A673 (cell line): ENCODE results near the gene TMEM176A. TPM values are rescaled to one million over a fixed set of nuclear protein-coding genes. Genes with fewer than 3 reads are reported as not detected.

Experiments used
- BruUV-seq: library from RNA; stranded (reverse); fragments of 400-500 nt; replicated peaks from 2 replicates; lab custom pipeline; 2021; lab: Mats Ljungman, UMichigan
- CTCF ChIA-PET: fragments of 300-600 bp; sonication (Branson Sonifier 250); formaldehyde crosslinking; loops from one replicate; lab custom pipeline; 2022; ENCODE audit warnings: antibody characterized with exemption; lab: Charles Lee
- POLR2A ChIA-PET: fragments of 300-600 bp; sonication (Branson Sonifier 250); formaldehyde crosslinking; loops from one replicate; lab custom pipeline; 2022; ENCODE audit warnings: antibody characterized with exemption; ENCODE audit not compliant: low non-redundant PET; lab: Charles Lee
- DNase-seq: peaks from one replicate; pipeline ENCODE4 v3.0.0-alpha.2; 2015; ENCODE audit warnings: low spot score
- H3K27ac ChIP-seq: fragments of 200-600 bp; sonication (generic); 2 replicates; pipeline ENCODE4 v1.5.1; 2016; ENCODE audit warnings: mixed run types, low read depth, mild to moderate bottlenecking, mixed read lengths, antibody characterized with exemption, low read length; ENCODE audit not compliant: poor library complexity, severe bottlenecking
- H3K27me3 ChIP-seq: fragments of 200-600 bp; sonication (generic); replicated peaks from 2 replicates; pipeline ENCODE4 v1.6.1; 2017; ENCODE audit warnings: mixed run types, low read depth, mild to moderate bottlenecking, mixed read lengths, antibody characterized with exemption, low read length; ENCODE audit not compliant: insufficient read depth, poor library complexity
- H3K36me3 ChIP-seq: fragments of 200-600 bp; sonication (generic); 2 replicates; pipeline ENCODE4 v1.6.1; 2016; ENCODE audit warnings: mixed run types, mild to moderate bottlenecking, mixed read lengths, antibody characterized with exemption, low read length; ENCODE audit not compliant: insufficient read depth, poor library complexity, severe bottlenecking
- H3K4me1 ChIP-seq: fragments of 200-600 bp; sonication (generic); 2 replicates; pipeline ENCODE4 v1.6.1; 2017; ENCODE audit warnings: mixed run types, mild to moderate bottlenecking, mixed read lengths, antibody characterized with exemption, low read length; ENCODE audit not compliant: insufficient read depth, poor library complexity, severe bottlenecking
- H3K4me3 ChIP-seq: fragments of 200-600 bp; sonication (generic); 2 replicates; pipeline ENCODE4 v1.5.1; 2016; ENCODE audit warnings: low read depth, mixed run types, mild to moderate bottlenecking, mixed read lengths, low read length; ENCODE audit not compliant: poor library complexity, severe bottlenecking
- H3K9me3 ChIP-seq: fragments of 200-600 bp; sonication (generic); 2 replicates; pipeline ENCODE4 v1.6.1; 2016; ENCODE audit warnings: mixed run types, low read depth, mild to moderate bottlenecking, mixed read lengths, antibody characterized with exemption, low read length; ENCODE audit not compliant: poor library complexity, severe bottlenecking
- EZH2 ChIP-seq: fragments of 200-600 bp; sonication (generic); IDR thresholded peaks from 2 replicates; pipeline ENCODE4 v1.6.1; 2017; ENCODE audit warnings: borderline replicate concordance, low read depth, mild to moderate bottlenecking, mixed read lengths, antibody characterized with exemption, low read length; ENCODE audit not compliant: poor library complexity, severe bottlenecking
- intact Hi-C: fragments of 100-400 bp; cut with micrococcal nuclease; formaldehyde crosslinking; loops from one replicate; pipeline ENCODE4 v1.10.0; 2022; ENCODE audit not compliant: unreplicated experiment
- total RNA-seq: library from RNA; stranded (reverse); gene quantifications from 2 replicates; pipeline ENCODE4 v1.2.3, GENCODE V29; 2021
- TF ChIP-seq, protein P1 (sequence below): fragments of 300-800, 200-600 bp; sonication (generic); conservative IDR thresholded peaks from 2 replicates; pipeline ENCODE4 v1.5.1; 2017; ENCODE audit warnings: low read depth, mild to moderate bottlenecking, antibody characterized with exemption, low read length, moderate library complexity, mixed read lengths

Gene TMEM176A
- total RNA-seq, 1 experiment from 2014 or later: 2.9 TPM

- ChIA-PET POLR2A (no interaction called here), CTCF (no interaction called here)
- DNase-seq: no peak
- H3K27me3 ChIP-seq: no peaks in the 10 kb centered on the region
- H3K9me3 ChIP-seq: no peaks in the 10 kb centered on the region
- H3K36me3 ChIP-seq: no peaks in the 10 kb centered on the region
- no peak overlapping the region for H3K27ac ChIP-seq
- no peak for TF ChIP-seq EZH2
- TF ChIP-seq, protein P1, sequence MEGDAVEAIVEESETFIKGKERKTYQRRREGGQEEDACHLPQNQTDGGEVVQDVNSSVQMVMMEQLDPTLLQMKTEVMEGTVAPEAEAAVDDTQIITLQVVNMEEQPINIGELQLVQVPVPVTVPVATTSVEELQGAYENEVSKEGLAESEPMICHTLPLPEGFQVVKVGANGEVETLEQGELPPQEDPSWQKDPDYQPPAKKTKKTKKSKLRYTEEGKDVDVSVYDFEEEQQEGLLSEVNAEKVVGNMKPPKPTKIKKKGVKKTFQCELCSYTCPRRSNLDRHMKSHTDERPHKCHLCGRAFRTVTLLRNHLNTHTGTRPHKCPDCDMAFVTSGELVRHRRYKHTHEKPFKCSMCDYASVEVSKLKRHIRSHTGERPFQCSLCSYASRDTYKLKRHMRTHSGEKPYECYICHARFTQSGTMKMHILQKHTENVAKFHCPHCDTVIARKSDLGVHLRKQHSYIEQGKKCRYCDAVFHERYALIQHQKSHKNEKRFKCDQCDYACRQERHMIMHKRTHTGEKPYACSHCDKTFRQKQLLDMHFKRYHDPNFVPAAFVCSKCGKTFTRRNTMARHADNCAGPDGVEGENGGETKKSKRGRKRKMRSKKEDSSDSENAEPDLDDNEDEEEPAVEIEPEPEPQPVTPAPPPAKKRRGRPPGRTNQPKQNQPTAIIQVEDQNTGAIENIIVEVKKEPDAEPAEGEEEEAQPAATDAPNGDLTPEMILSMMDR: no peak
- no peaks in the 10 kb centered on the region for H3K4me1 ChIP-seq
- no TSS peak for BruUV-seq
- intact Hi-C loops: no loop called here
- no peak overlapping the region for H3K4me3 ChIP-seq
These were observed 35.2 kb downstream of the TMEM176A start for GRCh38 chr7:150835702-150836280.

DNA sequence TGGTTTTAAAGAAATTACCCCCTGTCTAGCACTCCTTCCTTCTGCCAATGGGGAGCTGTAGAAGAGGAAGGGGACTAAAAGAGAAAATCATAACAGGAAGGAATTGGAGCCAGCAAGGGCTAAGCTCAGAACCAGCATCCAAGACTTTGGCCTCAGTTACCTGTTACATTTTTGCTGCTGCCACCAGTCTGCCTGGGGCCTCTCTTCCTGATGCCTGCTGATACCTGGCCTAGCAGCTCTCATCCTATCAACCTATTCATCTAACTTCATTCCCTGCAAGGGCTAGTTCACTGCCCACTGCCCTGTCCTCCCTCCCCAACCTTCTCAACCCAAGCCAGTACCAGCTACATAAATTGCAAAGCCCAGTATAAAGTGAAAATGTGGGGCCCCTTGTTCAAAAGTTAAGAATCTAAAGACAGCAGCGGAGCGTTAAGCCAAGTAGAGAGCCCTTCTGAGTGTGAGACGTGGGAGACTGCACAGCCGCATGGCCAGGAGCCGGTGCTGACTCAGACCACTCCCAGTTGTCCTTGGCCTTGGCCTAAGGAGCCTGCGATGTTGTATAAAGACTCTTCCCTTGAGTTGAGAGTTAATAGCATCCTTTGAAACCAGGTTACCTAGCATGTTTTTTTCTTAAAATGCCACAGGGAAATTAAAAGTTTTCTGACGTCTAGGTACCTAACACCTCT is 38.5 kb downstream of the TMEM176A start:
- TF ChIP-seq EZH2: no peak
- TF ChIP-seq, protein P1: no peak
- H3K36me3 ChIP-seq: no peaks in the 10 kb centered on the region
- DNase-seq: no peak
- H3K27me3 ChIP-seq: no peaks in the 10 kb centered on the region
- ChIA-PET CTCF (no interaction called here), POLR2A (no interaction called here)
- no peak overlapping the region for H3K27ac ChIP-seq
- no peaks in the 10 kb centered on the region for H3K4me1 ChIP-seq
- intact Hi-C loops: no loop called here
- no peak overlapping the region for H3K4me3 ChIP-seq
- H3K9me3 ChIP-seq: no peaks in the 10 kb centered on the region
- BruUV-seq: no TSS peak

DNA sequence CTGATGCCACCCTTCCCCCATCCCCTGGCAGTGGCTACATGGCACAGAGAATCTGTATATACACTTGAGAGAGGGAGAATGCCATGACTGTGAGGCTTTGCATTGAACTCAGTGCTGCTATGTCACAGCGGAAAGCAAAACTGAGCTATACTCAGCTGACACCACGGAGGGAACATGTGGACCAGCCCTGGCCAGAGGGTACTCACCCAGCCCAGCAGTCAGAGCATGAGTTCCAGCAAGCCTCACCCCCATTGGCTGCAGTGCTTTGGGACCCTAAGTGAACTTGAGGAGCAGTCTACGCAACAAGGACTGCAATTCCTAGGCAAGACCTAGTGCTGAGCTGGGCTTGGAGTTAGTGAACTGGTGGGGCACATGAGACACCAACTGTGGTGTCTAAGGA is 41.4 kb downstream of the TMEM176A start:
- CTCF ChIA-PET: no interaction called here
- H3K27ac ChIP-seq: no peak overlapping the region
- intact Hi-C loops: no loop called here
- no TSS peak for BruUV-seq
- H3K4me3 ChIP-seq: no peak overlapping the region
- no peaks in the 10 kb centered on the region for H3K36me3 ChIP-seq
- no peaks in the 10 kb centered on the region for H3K27me3 ChIP-seq
- TF ChIP-seq, protein P1: no peak
- no peak for TF ChIP-seq EZH2
- no peaks in the 10 kb centered on the region for H3K9me3 ChIP-seq
- DNase-seq: no peak
- POLR2A ChIA-PET: no interaction called here
- H3K4me1 ChIP-seq: no peaks in the 10 kb centered on the region
